CD4-positive, alpha-beta T cell treated with Interleukin-4 for 4 hours (primary cell): ENCODE results near the gene NCKAP5.
"Not testable (repeated sequence)": the region's sequence is repeated elsewhere in the genome, so short reads cannot be mapped to it uniquely, and the experiment has no call there.

Experiments used
- DNase-seq: peaks from one replicate; pipeline ENCODE4 v3.0.0-alpha.2; 2020

Gene NCKAP5

DNA sequence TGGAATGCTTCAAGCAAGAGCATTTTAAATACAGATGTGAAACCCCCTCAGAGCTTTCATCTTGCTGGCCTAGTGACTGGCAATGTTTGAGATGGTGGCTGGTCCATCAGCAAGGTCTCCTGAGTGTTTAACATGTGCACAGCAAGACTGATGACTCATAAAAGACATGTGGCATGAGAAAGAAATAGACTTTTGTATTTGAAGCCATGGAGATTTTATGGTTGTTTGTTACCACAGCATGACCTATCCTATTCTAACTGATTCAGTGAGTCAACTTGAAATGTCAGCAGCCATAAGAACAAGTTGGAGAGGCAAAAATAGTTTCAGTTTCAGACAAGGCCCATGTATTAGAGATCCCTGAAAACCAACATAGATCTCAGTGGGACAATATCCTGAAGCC is 743.5 kb downstream of the NCKAP5 start:
- no peak for DNase-seq

DNA sequence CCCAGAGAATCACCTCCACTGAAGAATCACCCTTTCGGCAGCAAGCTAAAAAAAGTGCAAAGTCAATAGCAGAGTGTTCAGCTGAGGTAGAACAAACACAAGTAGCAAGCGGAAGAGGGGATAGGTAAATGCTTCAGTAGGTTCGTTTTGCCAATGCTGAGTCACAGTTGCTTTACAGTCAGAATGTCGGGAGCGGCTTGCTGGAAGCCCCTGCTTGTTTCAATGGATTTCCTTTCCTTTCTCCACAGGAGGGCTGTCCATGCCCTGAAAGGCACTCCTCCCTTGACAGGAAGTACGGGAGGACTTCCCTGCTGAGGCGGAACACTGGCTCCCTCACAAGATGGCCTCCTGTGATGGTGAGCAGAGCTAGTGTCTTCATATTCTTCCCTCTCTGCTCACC is 752.0 kb downstream of the NCKAP5 start:
- DNase-seq, result no peak

- DNase-seq, result no peak
These were observed 752.7 kb downstream of the NCKAP5 start for GRCh38 chr2:132815516-132815915.

- DNase-seq, result no peak
These were observed 753.6 kb downstream of the NCKAP5 start for GRCh38 chr2:132814651-132815050.

- DNase-seq, result no peak
These were observed 754.8 kb downstream of the NCKAP5 start for GRCh38 chr2:132813422-132813821.

- no peak for DNase-seq
These were observed 756.9 kb downstream of the NCKAP5 start for GRCh38 chr2:132811148-132811915.

GRCh38 chr2:132809962-132810361 is 758.3 kb downstream of the NCKAP5 start:
- DNase-seq, result not testable (repeated sequence)

GRCh38 chr2:132804051-132804450 is 764.2 kb downstream of the NCKAP5 start:
- no peak for DNase-seq

DNA sequence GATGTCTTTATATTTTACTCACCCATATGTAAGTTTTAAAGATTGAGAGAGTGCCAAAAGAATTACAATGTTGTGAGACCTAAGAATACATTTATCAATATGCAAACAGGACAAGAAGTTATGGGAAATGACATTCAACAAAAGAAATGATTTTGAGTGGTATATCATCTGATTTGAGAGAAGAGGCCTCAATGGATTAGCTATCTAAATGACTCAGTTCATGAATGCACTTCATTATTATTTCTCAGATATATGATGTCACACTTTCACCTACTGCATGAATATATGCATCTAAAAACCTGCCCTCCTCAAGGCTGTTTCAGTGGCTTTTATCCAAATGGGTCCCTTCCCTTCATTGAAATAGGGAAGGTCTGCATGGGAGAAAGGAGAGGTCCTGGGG is 769.9 kb downstream of the NCKAP5 start:
- DNase-seq, result no peak

GRCh38 chr2:132797556-132797955 is 770.7 kb downstream of the NCKAP5 start:
- no peak for DNase-seq

GRCh38 chr2:132797071-132797470 is 771.2 kb downstream of the NCKAP5 start:
- DNase-seq, result no peak

DNA sequence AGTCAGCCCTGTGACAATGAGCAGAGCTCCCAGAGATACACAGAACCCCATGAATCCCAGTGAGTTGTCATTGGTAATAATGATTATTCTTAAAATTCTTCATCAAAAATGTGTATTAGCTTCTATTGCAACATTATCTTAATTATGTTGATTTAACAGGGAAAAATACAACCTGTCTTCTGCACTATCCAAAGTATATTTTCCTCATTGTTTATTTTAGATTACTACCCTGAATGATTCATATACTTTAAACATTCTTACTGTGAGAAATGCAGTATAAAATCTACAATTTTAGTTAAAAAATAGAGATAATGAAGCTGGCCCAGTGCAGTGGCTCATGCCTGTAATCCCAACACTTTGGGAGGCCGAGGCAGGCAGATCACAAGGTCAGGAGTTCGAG is 773.0 kb downstream of the NCKAP5 start:
- no peak for DNase-seq

- no peak for DNase-seq
These were observed 774.7 kb downstream of the NCKAP5 start for GRCh38 chr2:132793532-132793931.

- no peak for DNase-seq
These were observed 778.0 kb downstream of the NCKAP5 start for GRCh38 chr2:132790207-132790785.

DNA sequence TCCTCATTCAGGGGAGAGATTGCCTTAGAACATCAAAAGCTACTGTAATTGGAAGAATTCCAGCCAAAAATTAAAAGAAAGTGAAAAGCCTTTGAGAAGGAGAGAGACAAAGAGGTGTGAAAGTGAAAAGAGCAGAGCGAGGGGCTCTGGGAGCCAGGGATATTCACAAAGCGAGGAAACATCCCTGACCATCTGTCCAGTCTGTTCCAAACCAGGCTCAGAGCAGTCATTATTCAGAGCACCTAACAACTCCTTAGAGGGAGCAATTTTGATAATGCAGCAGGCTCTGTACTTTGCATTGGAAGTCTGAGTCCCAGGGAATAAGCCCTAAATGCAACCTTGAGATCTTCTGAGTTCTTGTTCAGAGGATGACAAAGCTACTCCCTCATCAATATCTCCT is 779.2 kb downstream of the NCKAP5 start:
- no peak for DNase-seq

GRCh38 chr2:132788310-132788838 is 779.9 kb downstream of the NCKAP5 start:
- no peak for DNase-seq

- DNase-seq, result no peak
These were observed 784.4 kb downstream of the NCKAP5 start for GRCh38 chr2:132783883-132784282.

GRCh38 chr2:132782176-132782783 is 786.0 kb downstream of the NCKAP5 start:
- no peak for DNase-seq

DNA sequence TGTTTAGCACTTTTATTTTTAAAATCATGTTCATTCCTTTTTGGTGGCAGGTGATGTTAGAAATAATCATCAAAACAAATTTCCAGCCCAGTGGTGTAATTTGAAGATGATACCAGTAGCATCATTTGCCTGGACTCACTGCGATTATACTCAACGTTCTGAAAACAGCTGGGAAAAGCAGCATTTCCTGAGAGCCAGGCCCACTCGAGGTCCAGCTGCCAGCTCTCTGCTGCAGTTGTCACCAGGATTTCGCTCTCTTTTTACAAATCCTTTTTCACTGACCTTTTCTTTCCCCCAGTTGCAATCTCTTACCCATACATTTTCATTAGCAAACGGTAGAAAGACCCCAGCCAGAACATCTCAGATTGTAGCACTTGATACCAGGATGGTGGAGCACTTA is 787.6 kb downstream of the NCKAP5 start:
- no peak for DNase-seq

DNA sequence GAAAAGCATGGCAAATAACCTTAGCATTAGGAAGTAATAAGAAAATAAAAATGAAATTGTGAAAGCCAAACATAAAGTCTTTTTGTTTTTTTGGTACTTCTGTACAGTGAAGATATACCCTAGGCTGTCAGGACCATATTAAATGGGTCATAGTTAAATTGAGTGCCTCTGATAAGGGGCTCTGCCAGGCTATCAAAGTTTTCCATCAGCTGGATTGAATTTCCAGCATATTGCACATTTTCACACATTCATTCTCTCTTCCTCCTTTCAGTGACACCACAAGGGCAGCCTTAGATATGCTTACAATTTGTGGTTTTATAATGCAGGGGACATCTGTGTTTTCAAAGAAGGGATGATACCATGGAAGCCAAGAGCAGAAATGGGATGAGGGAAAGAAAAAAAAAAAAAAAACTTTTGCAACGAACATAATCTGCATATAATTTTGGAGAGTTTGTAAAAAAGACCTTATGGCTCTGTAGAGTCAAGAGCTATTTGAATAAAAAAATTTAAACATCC is 789.0 kb downstream of the NCKAP5 start:
- no peak for DNase-seq

GRCh38 chr2:132776287-132776686 is 792.0 kb downstream of the NCKAP5 start:
- DNase-seq, result no peak

GRCh38 chr2:132774189-132774588 is 794.1 kb downstream of the NCKAP5 start:
- DNase-seq, result no peak

DNA sequence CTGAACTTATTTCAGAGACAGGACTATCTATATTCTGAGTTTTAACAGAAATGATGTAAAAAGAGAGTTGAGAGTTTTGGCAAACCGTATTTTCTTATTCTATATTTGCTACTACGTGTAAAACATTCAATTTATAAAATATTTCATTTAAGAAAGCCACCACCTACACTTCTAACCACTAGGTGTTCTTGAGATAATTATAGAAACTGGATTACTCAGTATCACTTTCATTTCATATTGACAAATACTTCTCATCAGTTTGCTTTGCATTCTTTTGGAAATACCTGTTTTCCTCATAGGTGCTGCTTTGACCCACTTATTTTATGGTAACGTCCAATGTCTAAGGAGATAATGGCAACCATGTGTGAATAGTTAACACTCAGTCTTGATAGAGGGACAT is 794.9 kb downstream of the NCKAP5 start:
- no peak for DNase-seq

DNA sequence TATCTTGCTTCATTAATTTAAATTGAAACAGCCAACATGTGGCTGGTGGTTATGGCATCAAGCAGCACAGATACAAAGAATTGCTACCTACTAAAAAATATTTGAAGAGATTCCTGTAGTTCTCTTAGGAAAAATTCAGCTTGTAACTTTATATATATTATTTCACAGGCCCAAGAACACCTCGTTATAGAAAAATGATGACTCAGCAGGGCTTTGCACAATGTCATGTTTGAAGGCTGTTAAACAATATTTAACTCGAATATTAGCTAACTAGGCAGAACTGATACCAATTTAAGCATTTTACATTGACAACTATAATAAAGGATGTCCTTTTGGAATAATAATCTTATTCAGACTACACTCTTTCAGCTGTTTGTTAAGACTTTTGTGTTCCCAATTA is 795.9 kb downstream of the NCKAP5 start:
- no peak for DNase-seq
